ENCODE data around the gene CD300LG. TPM values are rescaled to one million over a fixed set of nuclear protein-coding genes. Genes with fewer than 3 reads are reported as not detected.

Gene CD300LG
- total RNA-seq, 1 donor from 2014 or later = 45.9 TPM

- intact Hi-C loops (cut with DNase I) = no loop called here
- H3K36me3 ChIP-seq = peaks cover 26 to 59% of the 10 kb centered on the region in 2 donors
- no peaks in the 10 kb centered on the region for H3K9me3 ChIP-seq
- no peak overlapping the region for H3K27ac ChIP-seq
- DNase-seq (ENCODE audit: low spot score in 2 of 2) = no peak
- TF ChIP-seq CTCF (IDR thresholded peaks at IDR 0.05) = no peak
- H3K4me1 ChIP-seq = no peaks in the 10 kb centered on the region
- no peak overlapping the region for H3K4me3 ChIP-seq
- no peaks in the 10 kb centered on the region for H3K27me3 ChIP-seq
Observed at GRCh38 chr17:43817826-43818225, 29.1 kb upstream of the CD300LG start.

- peaks cover 19 to 48% of the 10 kb centered on the region in 2 donors for H3K36me3 ChIP-seq
- TF ChIP-seq CTCF (IDR thresholded peaks at IDR 0.05) = no peak
Observed at GRCh38 chr17:43818966-43819365, 28.0 kb upstream of the CD300LG start.

GRCh38 chr17:43820759-43821158 lies 26.2 kb upstream of the CD300LG start:
- intact Hi-C loops (cut with DNase I) = no loop called here
- Histone ChIP-seq H3K36me3 (peaks cover 15 to 50% of the 10 kb centered on the region in 2 donors), H3K27ac (no peak overlapping the region), H3K9me3 (no peaks in the 10 kb centered on the region), H3K4me1 (no peaks in the 10 kb centered on the region), H3K27me3 (no peaks in the 10 kb centered on the region), H3K4me3 (no peak overlapping the region)
- DNase-seq (ENCODE audit: low spot score in 2 of 2) = no peak
- no peak for TF ChIP-seq CTCF (IDR thresholded peaks at IDR 0.05)

More at GRCh38 chr17:43818966-43819365, 28.0 kb upstream of the CD300LG start:
- Histone ChIP-seq H3K4me3 (no peak overlapping the region), H3K9me3 (no peaks in the 10 kb centered on the region), H3K27ac (no peak overlapping the region), H3K4me1 (no peaks in the 10 kb centered on the region), H3K27me3 (no peaks in the 10 kb centered on the region)
- intact Hi-C loops (cut with DNase I) = no loop called here
- DNase-seq (ENCODE audit: low spot score in 2 of 2) = no peak

- intact Hi-C loops (cut with DNase I) = no loop called here
- no peak overlapping the region for H3K27ac ChIP-seq
- no peaks in the 10 kb centered on the region for H3K27me3 ChIP-seq
- no peaks in the 10 kb centered on the region for H3K4me1 ChIP-seq
- H3K4me3 ChIP-seq = no peak overlapping the region
- H3K9me3 ChIP-seq = no peaks in the 10 kb centered on the region
- no peak for TF ChIP-seq CTCF (IDR thresholded peaks at IDR 0.05)
- H3K36me3 ChIP-seq = peaks cover 18 to 55% of the 10 kb centered on the region in 2 donors
- DNase-seq (ENCODE audit: low spot score in 2 of 2) = no peak
Observed at GRCh38 chr17:43822570-43823190, 24.3 kb upstream of the CD300LG start.

- H3K4me1 ChIP-seq = no peaks in the 10 kb centered on the region
- no peak for TF ChIP-seq CTCF (IDR thresholded peaks at IDR 0.05)
- no peaks in the 10 kb centered on the region for H3K27me3 ChIP-seq
- no peak overlapping the region for H3K4me3 ChIP-seq
- peaks cover 14 to 55% of the 10 kb centered on the region in 2 donors for H3K36me3 ChIP-seq
- no peak for DNase-seq (ENCODE audit: low spot score in 2 of 2)
- no peaks in the 10 kb centered on the region for H3K9me3 ChIP-seq
- intact Hi-C loops (cut with DNase I) = no loop called here
- no peak overlapping the region for H3K27ac ChIP-seq
Observed at GRCh38 chr17:43823350-43824084, 23.5 kb upstream of the CD300LG start.

Measured in ascending aorta (tissue), 2 donors.